RWPE1 (cell line): ENCODE measurements around the gene ST6GALNAC3.

Experiments used
- CTCF ChIA-PET: fragments of 350-600 bp; sonication (Branson Sonifier 250); formaldehyde crosslinking; extraction: SDS; loops from one replicate; lab custom pipeline; 2021; lab: Yijun Ruan, JAX
- POLR2A ChIA-PET: fragments of 400-600 bp; formaldehyde crosslinking; extraction: SDS; loops from one replicate; lab custom pipeline; 2020; ENCODE audit warnings: antibody characterized with exemption; ENCODE audit not compliant: low non-redundant PET; lab: Yijun Ruan, JAX
- DNase-seq: peaks from one replicate; pipeline ENCODE4 v3.0.0; 2012; ENCODE audit warnings: low spot score
- H3K27ac ChIP-seq: fragments of 450-650 bp; 2 replicates; pipeline ENCODE4 v1.5.1; 2017
- TF ChIP-seq, protein P1 (sequence below): fragments of 450-650 bp; conservative IDR thresholded peaks from 2 replicates; pipeline ENCODE4 v1.5.1; 2017; ENCODE audit warnings: low read depth, mild to moderate bottlenecking

ST6GALNAC3 gene

GRCh38 chr1:76142771-76143540, 68.4 kb downstream of the ST6GALNAC3 start:
- H3K27ac ChIP-seq = no peak overlapping the region
- no peak for DNase-seq
- TF ChIP-seq, protein P1, sequence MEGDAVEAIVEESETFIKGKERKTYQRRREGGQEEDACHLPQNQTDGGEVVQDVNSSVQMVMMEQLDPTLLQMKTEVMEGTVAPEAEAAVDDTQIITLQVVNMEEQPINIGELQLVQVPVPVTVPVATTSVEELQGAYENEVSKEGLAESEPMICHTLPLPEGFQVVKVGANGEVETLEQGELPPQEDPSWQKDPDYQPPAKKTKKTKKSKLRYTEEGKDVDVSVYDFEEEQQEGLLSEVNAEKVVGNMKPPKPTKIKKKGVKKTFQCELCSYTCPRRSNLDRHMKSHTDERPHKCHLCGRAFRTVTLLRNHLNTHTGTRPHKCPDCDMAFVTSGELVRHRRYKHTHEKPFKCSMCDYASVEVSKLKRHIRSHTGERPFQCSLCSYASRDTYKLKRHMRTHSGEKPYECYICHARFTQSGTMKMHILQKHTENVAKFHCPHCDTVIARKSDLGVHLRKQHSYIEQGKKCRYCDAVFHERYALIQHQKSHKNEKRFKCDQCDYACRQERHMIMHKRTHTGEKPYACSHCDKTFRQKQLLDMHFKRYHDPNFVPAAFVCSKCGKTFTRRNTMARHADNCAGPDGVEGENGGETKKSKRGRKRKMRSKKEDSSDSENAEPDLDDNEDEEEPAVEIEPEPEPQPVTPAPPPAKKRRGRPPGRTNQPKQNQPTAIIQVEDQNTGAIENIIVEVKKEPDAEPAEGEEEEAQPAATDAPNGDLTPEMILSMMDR = no peak
- ChIA-PET CTCF (interaction anchor here (0.6 kb wide), 1 partner anchor 60 kb away, joined by 4 read pairs; no protein-coding TSS in a partner anchor), POLR2A (no interaction called here)

- ChIA-PET CTCF (no interaction called here), POLR2A (no interaction called here)
Measured at GRCh38 chr1:76144247-76144646, 69.7 kb downstream of the ST6GALNAC3 start.

GRCh38 chr1:76145332-76145731, 70.8 kb downstream of the ST6GALNAC3 start:
- DNase-seq = no peak
- ChIA-PET CTCF (no interaction called here), POLR2A (no interaction called here)
- no peak overlapping the region for H3K27ac ChIP-seq
- TF ChIP-seq, protein P1 = no peak

More at GRCh38 chr1:76144247-76144646, 69.7 kb downstream of the ST6GALNAC3 start:
- TF ChIP-seq, protein P1 = no peak
- no peak for DNase-seq
- H3K27ac ChIP-seq = no peak overlapping the region

DNA sequence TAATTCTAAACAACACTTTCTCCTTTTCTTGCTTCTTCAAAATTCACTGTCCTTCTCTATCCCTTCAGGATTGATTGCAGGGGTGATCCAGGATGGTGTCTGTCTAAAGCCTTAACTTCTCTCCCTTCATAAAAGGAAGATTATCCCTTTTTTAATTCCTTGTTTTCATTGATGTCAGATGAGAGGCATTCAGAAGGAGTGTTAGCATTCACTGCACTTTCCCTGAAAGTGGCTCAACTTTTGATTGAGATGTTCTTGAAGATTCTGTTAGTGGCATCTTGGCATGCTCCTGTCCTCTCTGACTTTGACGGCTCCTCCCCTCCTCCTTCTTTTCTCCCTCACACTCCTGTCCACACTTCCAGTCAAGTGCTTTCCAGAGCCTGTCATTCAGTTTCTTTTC, 71.6 kb downstream of the ST6GALNAC3 start:
- TF ChIP-seq, protein P1 = no peak
- no peak for DNase-seq
- POLR2A ChIA-PET = no interaction called here
- H3K27ac ChIP-seq = no peak overlapping the region
- CTCF ChIA-PET = no interaction called here

GRCh38 chr1:76147917-76148316, 73.4 kb downstream of the ST6GALNAC3 start:
- DNase-seq = no peak
- TF ChIP-seq, protein P1 = no peak
- H3K27ac ChIP-seq = no peak overlapping the region
- CTCF ChIA-PET = no interaction called here
- POLR2A ChIA-PET = no interaction called here

DNA sequence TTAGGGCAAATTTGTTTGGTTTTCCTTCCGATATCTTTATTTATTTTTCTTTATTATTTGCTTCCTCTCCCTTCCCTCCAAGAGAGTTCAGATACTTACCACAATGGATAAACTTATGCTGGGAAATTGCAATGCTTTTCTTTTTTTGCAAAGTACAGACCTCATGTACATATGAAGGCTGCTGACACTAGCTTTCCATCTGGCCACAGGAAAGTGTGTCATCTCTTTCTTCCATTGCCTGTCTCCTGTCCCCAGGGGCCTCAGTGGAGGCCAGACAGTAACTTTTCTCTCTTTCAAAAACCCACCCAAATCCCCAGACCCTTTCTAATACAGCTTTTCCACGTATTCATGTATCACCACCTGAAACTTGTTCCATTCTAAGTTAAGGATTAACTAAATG, 73.9 kb downstream of the ST6GALNAC3 start:
- CTCF ChIA-PET = no interaction called here
- no peak overlapping the region for H3K27ac ChIP-seq
- POLR2A ChIA-PET = no interaction called here
- TF ChIP-seq, protein P1 = no peak
- DNase-seq = no peak
